PFSK-1 (cell line): ENCODE results near the gene LRP2.

Source experiments
- POLR2AphosphoS5 ChIP-seq: IDR thresholded peaks from 2 replicates; pipeline ENCODE4 v1.6.1; 2012; ENCODE audit warnings: low read depth, mild to moderate bottlenecking, control low read depth, low read length, moderate library complexity
- REST ChIP-seq, 2 experiments: IDR thresholded peaks; 2 replicates each; pipeline versions ENCODE4 v1.6.1 to v1.8.0; 2011 to 2012; ENCODE audit warnings: low read depth in 2 of 2, low read length in 2 of 2, control low read depth in 1 of 2, inconsistent platforms in 1 of 2, mild to moderate bottlenecking in 1 of 2, moderate library complexity in 1 of 2; ENCODE audit not compliant: insufficient read depth in 1 of 2
- SIN3A ChIP-seq: IDR thresholded peaks from 2 replicates; pipeline ENCODE4 v1.6.1; 2012; ENCODE audit warnings: mild to moderate bottlenecking, low read length, moderate library complexity, borderline replicate concordance; ENCODE audit not compliant: insufficient read depth

GRCh38 chr2:169395821-169396374, 33.6 kb upstream of the LRP2 start:
- TF ChIP-seq POLR2AphosphoS5, result no peak
- TF ChIP-seq SIN3A, result no peak
- TF ChIP-seq REST (IDR thresholded peaks at IDR 0.05; ENCODE audit: insufficient read depth in 1 of 2, low read depth in 2 of 2, low read length in 2 of 2), result no peak
